ENCODE results near the gene ZNF385B.

- no peak for TF ChIP-seq POLR2A (IDR thresholded peaks at IDR 0.05)
- TF ChIP-seq CTCF (IDR thresholded peaks at IDR 0.05): no peak
Measured at GRCh38 chr2:179826297-179826696, 35.1 kb downstream of the ZNF385B start.
